Activated naive CD4-positive, alpha-beta T cell treated with anti-CD3 and anti-CD28 coated beads, Interleukin-2, amount 50 U/mL, for 72 hours (primary cell): ENCODE data around the gene NEMF. TPM values are rescaled to one million over a fixed set of nuclear protein-coding genes. Genes with fewer than 3 reads are reported as not detected.
"Not testable (repeated sequence)": the region's sequence is repeated elsewhere in the genome, so short reads cannot be mapped to it uniquely, and the experiment has no call there.

ENCODE experiments used
- ATAC-seq, 2 donors: fragments of 150-1000 bp; cut with Tn5 transposase; 2 replicates each; pipeline ENCODE4 v1.10.0; 2021; ENCODE audit warnings: mild to moderate bottlenecking in 2 of 2, moderate library complexity in 2 of 2
- DNase-seq, 2 donors: peaks; one replicate each; pipeline ENCODE4 v3.0.0; 2021 to 2022; ENCODE audit warnings: low spot score in 2 of 2
- H3K27ac Mint-ChIP-seq, 2 donors: one replicate each; pipeline ENCODE4 v1.8.0; 2022; ENCODE audit warnings: mild to moderate bottlenecking in 2 of 2, mixed read lengths in 2 of 2
- H3K36me3 Mint-ChIP-seq, 2 donors: one replicate each; pipeline ENCODE4 v1.8.0; 2022; ENCODE audit warnings: mixed read lengths in 2 of 2
- H3K9me3 Mint-ChIP-seq, 2 donors: one replicate each; pipeline ENCODE4 v1.8.0; 2022; ENCODE audit warnings: mixed read lengths in 2 of 2
- total RNA-seq, 2 donors: library from RNA; stranded (reverse); gene quantifications; one replicate each; pipeline ENCODE4 v1.2.3, GENCODE V29; 2022

The NEMF gene
- total RNA-seq, 2 donors from 2014 or later, result 71.3 to 79.1 TPM

DNA sequence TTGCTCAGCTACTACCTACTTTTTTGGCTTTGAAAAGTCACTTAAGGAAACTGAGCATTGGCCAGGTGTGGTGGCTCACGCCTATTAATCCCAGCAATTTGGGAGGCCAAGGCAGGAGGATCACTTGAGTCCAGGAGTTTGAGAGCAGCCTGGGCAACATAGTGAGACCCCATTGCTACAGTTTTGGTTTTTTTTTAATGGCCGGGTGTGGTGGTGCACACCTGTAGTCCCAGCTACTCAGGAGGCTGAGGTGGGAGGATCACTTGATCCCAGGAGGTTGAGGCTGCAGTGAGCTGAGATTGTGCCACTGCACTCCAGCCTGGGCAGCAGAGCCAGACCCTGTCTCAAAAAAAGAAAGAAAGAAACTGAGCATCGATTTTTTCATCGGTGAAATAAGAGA is 116.9 kb downstream of the NEMF start:
- not testable (repeated sequence) for H3K27ac Mint-ChIP-seq, H3K36me3 Mint-ChIP-seq, DNase-seq, H3K9me3 Mint-ChIP-seq, ATAC-seq

DNA sequence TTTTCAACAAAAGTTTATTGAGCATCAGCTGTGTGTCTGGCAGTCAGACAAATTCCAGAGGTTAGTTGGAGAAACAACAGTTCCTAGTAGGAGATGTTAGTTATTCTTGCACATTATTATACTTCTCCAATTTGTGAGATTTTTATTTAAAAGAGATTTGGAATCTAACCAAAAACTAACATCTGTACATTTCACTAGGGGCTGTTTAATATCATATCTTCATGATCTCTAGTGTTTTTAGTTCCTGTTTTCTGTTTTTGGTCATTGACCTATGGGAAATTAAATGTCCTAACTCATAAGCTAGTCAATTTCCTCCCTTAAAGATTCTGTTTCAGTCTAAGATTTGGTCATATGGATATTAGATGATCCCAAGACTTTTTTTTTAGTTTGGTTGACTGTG is 118.8 kb downstream of the NEMF start:
- no peak overlapping the region for H3K27ac Mint-ChIP-seq
- ATAC-seq (no peak), DNase-seq (no peak)
- no peaks in the 10 kb centered on the region for H3K36me3 Mint-ChIP-seq
- no peaks in the 10 kb centered on the region for H3K9me3 Mint-ChIP-seq

DNA sequence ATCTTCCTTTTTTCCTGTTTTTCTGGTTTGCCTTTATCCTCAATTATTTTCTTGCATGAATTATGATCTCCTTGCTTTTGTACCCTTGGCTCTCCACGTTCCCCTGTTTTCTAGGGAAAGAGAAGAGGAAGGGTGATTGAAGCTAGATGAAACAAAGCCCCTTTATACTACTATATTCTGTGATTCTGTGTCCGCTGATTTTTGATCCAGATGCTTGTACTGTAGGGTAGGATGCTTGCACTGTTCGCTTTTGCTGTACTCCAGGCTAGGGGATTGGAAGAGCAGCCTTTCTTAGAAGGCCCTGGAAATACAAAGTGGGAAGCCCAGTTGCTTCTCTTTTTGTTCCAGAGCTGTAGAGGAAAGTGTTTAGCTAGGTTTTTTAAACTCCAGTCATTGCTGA is 119.7 kb downstream of the NEMF start:
- H3K27ac Mint-ChIP-seq, result no peak overlapping the region
- no peaks in the 10 kb centered on the region for H3K9me3 Mint-ChIP-seq
- H3K36me3 Mint-ChIP-seq, result no peaks in the 10 kb centered on the region
- no peak for ATAC-seq
- no peak for DNase-seq

Other genes with a start within 250 kb of the NEMF start
- 100 to 1,000 TPM; 206 to 219 TPM for gene RPL36AL, start 232.2 kb downstream of the NEMF start, total RNA-seq
- gene MGAT2, start 232.0 kb downstream of the NEMF start, total RNA-seq, result 10 to 100 TPM; 30.6 to 37.2 TPM
- 1 to 10 TPM; 7.2 to 8.0 TPM for gene DNAAF2, start 217.5 kb downstream of the NEMF start, total RNA-seq
- 10 to 100 TPM; 46.1 to 47.6 TPM for gene POLE2, start 164.6 kb downstream of the NEMF start, total RNA-seq
- gene KLHDC1, start 159.7 kb downstream of the NEMF start, total RNA-seq, result 1 to 10 TPM; 1.0 to 2.0 TPM
- gene KLHDC2, start 84.6 kb downstream of the NEMF start, total RNA-seq, result 10 to 100 TPM; 19.1 to 20.6 TPM
- 100 to 1,000 TPM; 154 to 156 TPM for gene ARF6, start 40.3 kb upstream of the NEMF start, total RNA-seq